ENCODE measurements around the gene SERPINA12. TPM values are rescaled to one million over a fixed set of nuclear protein-coding genes. Genes with fewer than 3 reads are reported as not detected.

Gene SERPINA12
- polyA plus RNA-seq, 2 donors, result not detected

DNA sequence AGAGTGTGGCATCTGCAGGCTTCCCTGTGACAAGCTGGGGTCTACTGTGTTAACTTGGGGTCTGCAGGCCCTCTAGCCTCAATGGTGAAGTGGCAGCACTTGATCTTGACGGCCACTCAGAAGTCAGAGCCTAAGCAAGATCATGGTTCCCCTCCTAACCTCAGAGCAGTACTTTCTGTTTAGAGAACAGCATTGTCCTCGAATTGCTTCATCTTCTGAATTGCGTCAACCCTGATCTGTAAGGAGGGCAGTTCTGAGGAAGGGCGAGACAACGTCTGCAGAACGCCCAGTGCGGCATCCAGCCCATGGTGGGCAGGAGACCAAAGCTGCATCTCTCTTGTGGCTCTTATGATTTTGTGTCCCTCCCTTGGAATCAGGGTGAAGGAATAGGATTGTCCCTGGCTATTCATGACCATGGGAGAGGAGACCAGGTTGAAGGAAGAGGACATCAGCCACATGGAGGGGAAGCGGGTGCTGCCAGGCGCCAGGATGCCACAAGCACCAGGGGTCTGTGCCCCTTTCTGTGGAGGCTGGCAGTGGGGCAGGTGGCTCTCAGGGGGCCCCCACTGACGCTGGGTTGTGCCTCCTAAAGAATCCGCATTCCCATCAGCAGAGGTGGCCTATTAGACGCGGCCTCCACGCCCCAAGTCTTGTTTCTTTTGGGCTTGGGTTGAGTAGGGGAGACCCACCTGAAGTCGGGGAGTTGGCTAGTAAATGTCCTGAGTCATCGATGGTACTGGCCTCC lies 35.4 kb downstream of the SERPINA12 start:
- Histone ChIP-seq H3K27ac (ENCODE audit: low read depth in 2 of 2, low read length in 1 of 2) (no peak overlapping the region), H3K4me3 (ENCODE audit: low read depth in 1 of 2, low read length in 2 of 2) (no peak overlapping the region), H3K27me3 (ENCODE audit: control insufficient read depth in 1 of 2, insufficient read depth in 2 of 2, low read length in 2 of 2) (no peaks in the 10 kb centered on the region), H3K36me3 (ENCODE audit: control insufficient read depth in 2 of 2, insufficient read depth in 2 of 2, low read length in 1 of 2) (no peaks in the 10 kb centered on the region), H3K9me3 (ENCODE audit: control insufficient read depth in 2 of 2, insufficient read depth in 1 of 2, low read depth in 1 of 2, low read length in 1 of 2) (peaks cover 0 to 2% of the 10 kb centered on the region in 2 donors), H3K4me1 (ENCODE audit: control insufficient read depth in 2 of 2, insufficient read depth in 2 of 2, low read length in 1 of 2) (no peaks in the 10 kb centered on the region)
- WGBS, 2 donors, result 85 to 89% methylated on average over 16 of the region's 16 CpGs

- no peaks in the 10 kb centered on the region for H3K9me3 ChIP-seq (ENCODE audit: control insufficient read depth in 2 of 2, insufficient read depth in 1 of 2, low read depth in 1 of 2, low read length in 1 of 2)
- H3K27ac ChIP-seq (ENCODE audit: low read depth in 2 of 2, low read length in 1 of 2), result no peak overlapping the region
- no peaks in the 10 kb centered on the region for H3K27me3 ChIP-seq (ENCODE audit: control insufficient read depth in 1 of 2, insufficient read depth in 2 of 2, low read length in 2 of 2)
- 71 to 80% methylated on average over 4 of the region's 4 CpGs for WGBS, 2 donors
- no peaks in the 10 kb centered on the region for H3K36me3 ChIP-seq (ENCODE audit: control insufficient read depth in 2 of 2, insufficient read depth in 2 of 2, low read length in 1 of 2)
- H3K4me3 ChIP-seq (ENCODE audit: low read depth in 1 of 2, low read length in 2 of 2), result no peak overlapping the region
- no peaks in the 10 kb centered on the region for H3K4me1 ChIP-seq (ENCODE audit: control insufficient read depth in 2 of 2, insufficient read depth in 2 of 2, low read length in 1 of 2)
These were observed 36.4 kb downstream of the SERPINA12 start for GRCh38 chr14:94472842-94473241.

GRCh38 chr14:94471045-94471444 lies 38.2 kb downstream of the SERPINA12 start:
- H3K27me3 ChIP-seq (ENCODE audit: control insufficient read depth in 1 of 2, insufficient read depth in 2 of 2, low read length in 2 of 2), result no peaks in the 10 kb centered on the region
- H3K4me3 ChIP-seq (ENCODE audit: low read depth in 1 of 2, low read length in 2 of 2), result no peak overlapping the region
- H3K9me3 ChIP-seq (ENCODE audit: control insufficient read depth in 2 of 2, insufficient read depth in 1 of 2, low read depth in 1 of 2, low read length in 1 of 2), result no peaks in the 10 kb centered on the region
- no peaks in the 10 kb centered on the region for H3K4me1 ChIP-seq (ENCODE audit: control insufficient read depth in 2 of 2, insufficient read depth in 2 of 2, low read length in 1 of 2)
- WGBS, 2 donors, result 92 to 93% methylated on average over 2 of the region's 2 CpGs
- H3K36me3 ChIP-seq (ENCODE audit: control insufficient read depth in 2 of 2, insufficient read depth in 2 of 2, low read length in 1 of 2), result no peaks in the 10 kb centered on the region
- H3K27ac ChIP-seq (ENCODE audit: low read depth in 2 of 2, low read length in 1 of 2), result no peak overlapping the region

GRCh38 chr14:94470311-94470710 lies 39.0 kb downstream of the SERPINA12 start:
- no peaks in the 10 kb centered on the region for H3K9me3 ChIP-seq (ENCODE audit: control insufficient read depth in 2 of 2, insufficient read depth in 1 of 2, low read depth in 1 of 2, low read length in 1 of 2)
- H3K27me3 ChIP-seq (ENCODE audit: control insufficient read depth in 1 of 2, insufficient read depth in 2 of 2, low read length in 2 of 2), result no peaks in the 10 kb centered on the region
- no peak overlapping the region for H3K4me3 ChIP-seq (ENCODE audit: low read depth in 1 of 2, low read length in 2 of 2)
- H3K27ac ChIP-seq (ENCODE audit: low read depth in 2 of 2, low read length in 1 of 2), result no peak overlapping the region
- 40 to 72% methylated on average over 2 of the region's 2 CpGs for WGBS, 2 donors
- H3K4me1 ChIP-seq (ENCODE audit: control insufficient read depth in 2 of 2, insufficient read depth in 2 of 2, low read length in 1 of 2), result no peaks in the 10 kb centered on the region
- no peaks in the 10 kb centered on the region for H3K36me3 ChIP-seq (ENCODE audit: control insufficient read depth in 2 of 2, insufficient read depth in 2 of 2, low read length in 1 of 2)

- Histone ChIP-seq H3K4me1 (ENCODE audit: control insufficient read depth in 2 of 2, insufficient read depth in 2 of 2, low read length in 1 of 2) (no peaks in the 10 kb centered on the region), H3K9me3 (ENCODE audit: control insufficient read depth in 2 of 2, insufficient read depth in 1 of 2, low read depth in 1 of 2, low read length in 1 of 2) (peaks cover 0 to 1% of the 10 kb centered on the region in 2 donors), H3K27me3 (ENCODE audit: control insufficient read depth in 1 of 2, insufficient read depth in 2 of 2, low read length in 2 of 2) (no peaks in the 10 kb centered on the region), H3K27ac (ENCODE audit: low read depth in 2 of 2, low read length in 1 of 2) (no peak overlapping the region), H3K4me3 (ENCODE audit: low read depth in 1 of 2, low read length in 2 of 2) (no peak overlapping the region), H3K36me3 (ENCODE audit: control insufficient read depth in 2 of 2, insufficient read depth in 2 of 2, low read length in 1 of 2) (no peaks in the 10 kb centered on the region)
- 77 to 89% methylated on average over 3 of the region's 3 CpGs for WGBS, 2 donors
These were observed 40.0 kb downstream of the SERPINA12 start for GRCh38 chr14:94469261-94469660.

GRCh38 chr14:94467728-94468520 lies 41.3 kb downstream of the SERPINA12 start:
- WGBS, 2 donors, result 90 to 93% methylated on average over 4 of the region's 4 CpGs
- Histone ChIP-seq H3K9me3 (ENCODE audit: control insufficient read depth in 2 of 2, insufficient read depth in 1 of 2, low read depth in 1 of 2, low read length in 1 of 2) (peaks cover 0 to 3% of the 10 kb centered on the region in 2 donors), H3K27me3 (ENCODE audit: control insufficient read depth in 1 of 2, insufficient read depth in 2 of 2, low read length in 2 of 2) (no peaks in the 10 kb centered on the region)

DNA sequence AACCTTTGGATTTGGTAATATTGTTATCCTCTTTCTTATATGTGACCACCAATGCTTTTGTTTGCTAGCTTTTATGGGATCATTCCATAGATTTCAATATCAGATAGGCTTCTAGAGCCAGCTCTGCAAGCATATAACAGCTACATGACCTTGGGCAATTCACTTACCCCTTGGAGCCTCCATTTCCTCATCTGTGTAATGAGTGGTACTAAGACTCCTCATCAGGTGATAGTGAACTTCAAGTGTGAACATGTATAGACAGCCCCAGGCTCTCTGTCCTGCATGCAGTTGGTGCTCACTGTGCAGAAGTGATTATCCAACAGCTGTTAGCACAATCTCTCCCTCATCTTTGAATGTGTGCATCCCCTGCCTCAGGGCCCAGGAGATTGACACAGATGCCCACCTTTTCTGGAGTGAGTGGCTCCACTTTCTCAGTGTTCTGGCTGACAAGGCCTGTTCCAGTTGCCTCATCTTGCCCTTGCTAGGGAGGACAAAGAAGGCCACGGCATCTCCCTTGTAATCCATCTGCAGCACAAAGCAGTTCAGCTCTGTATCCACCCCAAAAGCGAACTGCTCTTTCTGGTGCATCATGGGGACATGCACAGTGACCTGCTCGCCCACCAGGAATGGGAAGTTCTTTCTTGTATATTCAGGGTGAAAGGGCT lies 42.4 kb downstream of the SERPINA12 start:
- 66 to 69% methylated on average over 3 of the region's 3 CpGs for WGBS, 2 donors
- Histone ChIP-seq H3K36me3 (ENCODE audit: control insufficient read depth in 2 of 2, insufficient read depth in 2 of 2, low read length in 1 of 2) (no peaks in the 10 kb centered on the region), H3K9me3 (ENCODE audit: control insufficient read depth in 2 of 2, insufficient read depth in 1 of 2, low read depth in 1 of 2, low read length in 1 of 2) (peaks cover 0 to 3% of the 10 kb centered on the region in 2 donors), H3K27me3 (ENCODE audit: control insufficient read depth in 1 of 2, insufficient read depth in 2 of 2, low read length in 2 of 2) (no peaks in the 10 kb centered on the region), H3K4me1 (ENCODE audit: control insufficient read depth in 2 of 2, insufficient read depth in 2 of 2, low read length in 1 of 2) (no peaks in the 10 kb centered on the region), H3K27ac (ENCODE audit: low read depth in 2 of 2, low read length in 1 of 2) (no peak overlapping the region), H3K4me3 (ENCODE audit: low read depth in 1 of 2, low read length in 2 of 2) (no peak overlapping the region)

More at GRCh38 chr14:94467728-94468520, 41.3 kb downstream of the SERPINA12 start:
- no peak overlapping the region for H3K27ac ChIP-seq (ENCODE audit: low read depth in 2 of 2, low read length in 1 of 2)
- H3K4me3 ChIP-seq (ENCODE audit: low read depth in 1 of 2, low read length in 2 of 2), result no peak overlapping the region
- no peaks in the 10 kb centered on the region for H3K36me3 ChIP-seq (ENCODE audit: control insufficient read depth in 2 of 2, insufficient read depth in 2 of 2, low read length in 1 of 2)
- no peaks in the 10 kb centered on the region for H3K4me1 ChIP-seq (ENCODE audit: control insufficient read depth in 2 of 2, insufficient read depth in 2 of 2, low read length in 1 of 2)

DNA sequence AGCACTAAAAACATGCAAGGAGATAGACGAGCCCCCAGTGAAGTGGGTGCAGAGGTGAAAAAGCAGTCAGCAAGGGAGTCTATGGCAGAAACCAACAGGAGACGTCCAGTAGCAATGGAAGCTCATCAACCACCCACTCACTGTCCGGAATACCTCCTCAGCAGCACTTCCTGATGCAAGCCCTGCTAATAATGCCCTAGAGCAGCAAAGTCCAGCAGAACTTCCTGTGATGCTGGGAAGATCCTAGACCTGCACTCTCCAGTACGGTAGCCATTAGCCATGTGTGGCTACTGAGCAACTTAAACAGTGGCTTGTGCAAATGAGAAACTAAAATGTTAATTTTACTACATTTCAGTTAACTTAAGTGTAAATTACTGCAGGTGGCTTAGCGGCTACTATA lies 44.2 kb downstream of the SERPINA12 start:
- no peak overlapping the region for H3K27ac ChIP-seq (ENCODE audit: low read depth in 2 of 2, low read length in 1 of 2)
- H3K36me3 ChIP-seq (ENCODE audit: control insufficient read depth in 2 of 2, insufficient read depth in 2 of 2, low read length in 1 of 2), result no peaks in the 10 kb centered on the region
- H3K4me3 ChIP-seq (ENCODE audit: low read depth in 1 of 2, low read length in 2 of 2), result no peak overlapping the region
- WGBS, 2 donors, result 88% methylated on average over 5 of the region's 5 CpGs
- no peaks in the 10 kb centered on the region for H3K4me1 ChIP-seq (ENCODE audit: control insufficient read depth in 2 of 2, insufficient read depth in 2 of 2, low read length in 1 of 2)
- H3K27me3 ChIP-seq (ENCODE audit: control insufficient read depth in 1 of 2, insufficient read depth in 2 of 2, low read length in 2 of 2), result no peaks in the 10 kb centered on the region
- peaks cover 0 to 3% of the 10 kb centered on the region in 2 donors for H3K9me3 ChIP-seq (ENCODE audit: control insufficient read depth in 2 of 2, insufficient read depth in 1 of 2, low read depth in 1 of 2, low read length in 1 of 2)

DNA sequence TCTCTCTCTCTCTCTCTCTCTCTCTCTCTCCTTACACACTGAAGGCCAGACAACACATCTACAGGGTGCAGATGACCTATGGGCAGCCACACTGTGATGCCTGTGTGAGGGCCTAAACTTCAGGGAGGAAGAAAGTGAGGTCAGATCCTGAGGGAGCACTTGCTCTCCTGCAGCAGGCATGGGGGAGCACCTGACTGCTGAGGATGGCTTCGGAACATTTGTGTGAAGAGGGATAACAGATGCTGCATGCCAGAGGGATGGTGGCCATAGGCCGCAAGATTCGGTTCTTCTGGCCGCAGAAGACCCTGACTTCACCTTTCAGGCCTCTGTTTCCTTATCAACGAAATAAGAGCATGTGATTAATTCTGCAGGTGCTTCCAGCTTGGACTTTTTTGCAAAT lies 45.0 kb downstream of the SERPINA12 start:
- Histone ChIP-seq H3K27me3 (ENCODE audit: control insufficient read depth in 1 of 2, insufficient read depth in 2 of 2, low read length in 2 of 2) (no peaks in the 10 kb centered on the region), H3K4me3 (ENCODE audit: low read depth in 1 of 2, low read length in 2 of 2) (no peak overlapping the region), H3K36me3 (ENCODE audit: control insufficient read depth in 2 of 2, insufficient read depth in 2 of 2, low read length in 1 of 2) (no peaks in the 10 kb centered on the region), H3K9me3 (ENCODE audit: control insufficient read depth in 2 of 2, insufficient read depth in 1 of 2, low read depth in 1 of 2, low read length in 1 of 2) (peaks cover 0 to 3% of the 10 kb centered on the region in 2 donors), H3K4me1 (ENCODE audit: control insufficient read depth in 2 of 2, insufficient read depth in 2 of 2, low read length in 1 of 2) (no peaks in the 10 kb centered on the region), H3K27ac (ENCODE audit: low read depth in 2 of 2, low read length in 1 of 2) (no peak overlapping the region)
- 88 to 91% methylated on average over 5 of the region's 5 CpGs for WGBS, 2 donors

Data from esophagus (tissue), 2 donors.